Left forelimb (tissue), 1 donor: Measurements from ENCODE around the gene ONECUT3.
"Not testable (repeated sequence)": the region's sequence is repeated elsewhere in the genome, so short reads cannot be mapped to it uniquely, and the experiment has no call there.

Experiments
- DNase-seq: peaks from one replicate; pipeline ENCODE4 v3.0.0-alpha.2; 2018; ENCODE audit warnings: low spot score

ONECUT3 gene

GRCh38 chr19:1755467-1756171, 2.3 kb downstream of the ONECUT3 start:
- DNase-seq: no peak

- DNase-seq: no peak
These were observed 3.0 kb downstream of the ONECUT3 start for GRCh38 chr19:1756264-1756663.

- no peak for DNase-seq
These were observed 3.6 kb downstream of the ONECUT3 start for GRCh38 chr19:1756705-1757465.

GRCh38 chr19:1757468-1758230, 4.3 kb downstream of the ONECUT3 start:
- no peak for DNase-seq

GRCh38 chr19:1758231-1758577, 4.9 kb downstream of the ONECUT3 start:
- no peak for DNase-seq

GRCh38 chr19:1758959-1759903, 5.9 kb downstream of the ONECUT3 start:
- no peak for DNase-seq

- no peak for DNase-seq
These were observed 6.7 kb downstream of the ONECUT3 start for GRCh38 chr19:1760020-1760419.

GRCh38 chr19:1760786-1761527, 7.7 kb downstream of the ONECUT3 start:
- not testable (repeated sequence) for DNase-seq

GRCh38 chr19:1761528-1762242, 8.4 kb downstream of the ONECUT3 start:
- DNase-seq: no peak

GRCh38 chr19:1762243-1763117, 9.2 kb downstream of the ONECUT3 start:
- no peak for DNase-seq

- DNase-seq: no peak
These were observed 10.6 kb downstream of the ONECUT3 start for GRCh38 chr19:1763648-1764639.

- no peak for DNase-seq
These were observed 11.4 kb downstream of the ONECUT3 start for GRCh38 chr19:1764729-1765128.

- no peak for DNase-seq
These were observed 12.1 kb downstream of the ONECUT3 start for GRCh38 chr19:1765232-1765903.

- no peak for DNase-seq
These were observed 12.8 kb downstream of the ONECUT3 start for GRCh38 chr19:1765904-1766799.

- no peak for DNase-seq
These were observed 13.6 kb downstream of the ONECUT3 start for GRCh38 chr19:1766800-1767352.

- peak; percentile 83 for DNase-seq
These were observed 14.2 kb downstream of the ONECUT3 start for GRCh38 chr19:1767464-1767933.
